Smooth muscle cell (in vitro differentiated cells): ENCODE measurements around the gene JOSD1. TPM values are rescaled to one million over a fixed set of nuclear protein-coding genes. Genes with fewer than 3 reads are reported as not detected.

Experiments used
- DNase-seq: peaks from one replicate; lab custom pipeline; 2025; ENCODE audit not compliant: unreplicated experiment; lab: John Stamatoyannopoulos, UW
- H2AFZ ChIP-seq: fragments of 200-600 bp; sonication (generic); 2 replicates; pipeline ENCODE4 v1.6.0; 2016; ENCODE audit warnings: antibody characterized with exemption, low read depth, mild to moderate bottlenecking
- H3F3A ChIP-seq: fragments of 200-600 bp; sonication (generic); 2 replicates; pipeline ENCODE4 v1.6.0; 2017; ENCODE audit warnings: antibody characterized with exemption, low read depth
- H3K27ac ChIP-seq: fragments of 200-600 bp; sonication (generic); 2 replicates; pipeline ENCODE4 v1.5.1; 2016; ENCODE audit warnings: low read depth, mild to moderate bottlenecking
- H3K27me3 ChIP-seq: fragments of 200-600 bp; sonication (generic); 2 replicates; pipeline ENCODE4 v1.6.1; 2016; ENCODE audit warnings: low read depth, mild to moderate bottlenecking
- H3K36me3 ChIP-seq: fragments of 200-600 bp; sonication (generic); 2 replicates; pipeline ENCODE4 v1.5.1; 2016; ENCODE audit warnings: low read depth
- H3K4me1 ChIP-seq: fragments of 200-600 bp; sonication (generic); 2 replicates; pipeline ENCODE4 v1.5.1; 2016; ENCODE audit warnings: low read depth
- H3K4me2 ChIP-seq: fragments of 200-600 bp; sonication (generic); 2 replicates; pipeline ENCODE4 v1.6.0; 2016; ENCODE audit warnings: mild to moderate bottlenecking
- H3K4me3 ChIP-seq: fragments of 200-600 bp; sonication (generic); 2 replicates; pipeline ENCODE4 v1.5.1; 2016; ENCODE audit warnings: mild to moderate bottlenecking
- H3K79me2 ChIP-seq: fragments of 200-600 bp; sonication (generic); 2 replicates; pipeline ENCODE4 v1.6.0; 2016; ENCODE audit warnings: low read depth, mild to moderate bottlenecking
- H3K9ac ChIP-seq: fragments of 200-600 bp; sonication (generic); 2 replicates; pipeline ENCODE4 v1.6.0; 2016; ENCODE audit warnings: low read depth
- H3K9me3 ChIP-seq: fragments of 200-600 bp; sonication (generic); replicated peaks from 2 replicates; pipeline ENCODE4 v1.5.1; 2016; ENCODE audit warnings: low read depth
- H4K20me1 ChIP-seq: fragments of 200-600 bp; sonication (generic); 2 replicates; pipeline ENCODE4 v1.6.0; 2016; ENCODE audit warnings: low read depth
- WGBS: methylation state at CpG from one replicate; pipeline ENCODE4 v1.1.7; 2016; ENCODE audit warnings: low lambda C conversion rate; 5-methylcytosine and 5-hydroxymethylcytosine counted together
- polyA plus RNA-seq: library from polyadenylated mRNA; unstranded; fragments of >200 nt; fragmentation: Nextera tagmentation; extraction: Ambion mirVana; gene quantifications from 2 replicates; pipeline ENCODE4 v1.2.1, GENCODE V29; 2016
- total RNA-seq: library from RNA; depleted of rRNA; stranded (reverse); fragments of >200 nt; gene quantifications from 2 replicates; pipeline ENCODE4 v1.2.3, GENCODE V29; 2014
- TF ChIP-seq, protein P1 (sequence below): fragments of 200-600 bp; sonication (generic); IDR thresholded peaks from 2 replicates; pipeline ENCODE4 v1.5.1; 2017; ENCODE audit warnings: borderline replicate concordance, mild to moderate bottlenecking, antibody characterized with exemption; ENCODE audit not compliant: insufficient read depth, poor library complexity, severe bottlenecking

Gene JOSD1
- total and polyA plus RNA-seq, 2 experiments from 2014 or later, result 6.2 to 38.9 TPM

- no peaks in the 10 kb centered on the region for H3K79me2 ChIP-seq
- 97% methylated on average over 20 of the region's 20 CpGs for WGBS
- no peaks in the 10 kb centered on the region for H3K27me3 ChIP-seq
- no peak overlapping the region for H2AFZ ChIP-seq
- H3K4me1 ChIP-seq, result no peaks in the 10 kb centered on the region
- no peaks in the 10 kb centered on the region for H4K20me1 ChIP-seq
- H3K36me3 ChIP-seq, result peaks cover 9% of the 10 kb centered on the region
- no peak for DNase-seq
- no peak overlapping the region for H3K27ac ChIP-seq
- no peaks in the 10 kb centered on the region for H3K9me3 ChIP-seq
- TF ChIP-seq, protein P1, sequence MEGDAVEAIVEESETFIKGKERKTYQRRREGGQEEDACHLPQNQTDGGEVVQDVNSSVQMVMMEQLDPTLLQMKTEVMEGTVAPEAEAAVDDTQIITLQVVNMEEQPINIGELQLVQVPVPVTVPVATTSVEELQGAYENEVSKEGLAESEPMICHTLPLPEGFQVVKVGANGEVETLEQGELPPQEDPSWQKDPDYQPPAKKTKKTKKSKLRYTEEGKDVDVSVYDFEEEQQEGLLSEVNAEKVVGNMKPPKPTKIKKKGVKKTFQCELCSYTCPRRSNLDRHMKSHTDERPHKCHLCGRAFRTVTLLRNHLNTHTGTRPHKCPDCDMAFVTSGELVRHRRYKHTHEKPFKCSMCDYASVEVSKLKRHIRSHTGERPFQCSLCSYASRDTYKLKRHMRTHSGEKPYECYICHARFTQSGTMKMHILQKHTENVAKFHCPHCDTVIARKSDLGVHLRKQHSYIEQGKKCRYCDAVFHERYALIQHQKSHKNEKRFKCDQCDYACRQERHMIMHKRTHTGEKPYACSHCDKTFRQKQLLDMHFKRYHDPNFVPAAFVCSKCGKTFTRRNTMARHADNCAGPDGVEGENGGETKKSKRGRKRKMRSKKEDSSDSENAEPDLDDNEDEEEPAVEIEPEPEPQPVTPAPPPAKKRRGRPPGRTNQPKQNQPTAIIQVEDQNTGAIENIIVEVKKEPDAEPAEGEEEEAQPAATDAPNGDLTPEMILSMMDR, result no peak
- no peak overlapping the region for H3K4me2 ChIP-seq
- no peak overlapping the region for H3K9ac ChIP-seq
- H3F3A ChIP-seq, result no peaks in the 10 kb centered on the region
- H3K4me3 ChIP-seq, result no peak overlapping the region
These were observed 38.7 kb upstream of the JOSD1 start for GRCh38 chr22:38739300-38740055.

DNA sequence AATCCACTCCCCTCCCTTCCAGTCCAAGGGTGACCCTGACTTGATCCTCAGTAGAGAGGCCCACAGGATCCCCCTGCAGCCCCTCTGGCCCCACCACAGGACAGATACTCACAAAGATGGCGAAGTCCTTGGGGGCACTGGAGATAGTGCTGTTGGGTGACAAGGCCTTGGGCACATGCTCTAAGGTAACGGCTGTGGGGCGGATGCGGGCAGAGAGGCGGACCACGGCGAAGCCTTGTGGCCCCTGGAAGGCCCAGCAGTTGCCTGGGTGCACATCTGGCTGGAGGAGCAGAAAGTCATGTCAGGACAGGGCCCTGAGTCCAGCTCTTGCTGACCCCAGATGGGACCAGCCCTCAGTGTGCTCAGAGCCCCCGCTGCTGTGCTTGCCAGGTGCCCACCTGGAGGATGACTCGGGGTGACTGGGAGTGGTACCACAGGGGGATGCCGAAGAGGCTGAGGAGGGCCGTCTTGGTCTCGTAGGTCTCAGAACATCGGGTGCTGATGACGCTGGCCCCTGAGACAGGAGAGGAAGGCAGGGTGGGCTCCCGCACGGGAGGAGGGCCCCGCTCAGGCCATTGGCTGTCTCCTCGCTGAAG, 37.8 kb upstream of the JOSD1 start:
- Histone ChIP-seq H3K27me3 (no peaks in the 10 kb centered on the region), H3K79me2 (no peaks in the 10 kb centered on the region), H3K36me3 (peaks cover 9% of the 10 kb centered on the region), H3K4me1 (no peaks in the 10 kb centered on the region), H3K4me3 (no peak overlapping the region), H4K20me1 (peaks cover 5% of the 10 kb centered on the region), H3K9me3 (no peaks in the 10 kb centered on the region), H2AFZ (no peak overlapping the region), H3K9ac (no peak overlapping the region), H3K27ac (no peak overlapping the region), H3K4me2 (no peak overlapping the region), H3F3A (no peaks in the 10 kb centered on the region)
- TF ChIP-seq, protein P1, result no peak
- DNase-seq, result no peak
- over 99% methylated on average over 18 of the region's 18 CpGs for WGBS

GRCh38 chr22:38737302-38738060, 36.7 kb upstream of the JOSD1 start:
- Histone ChIP-seq H3K4me1 (no peaks in the 10 kb centered on the region), H3K79me2 (no peaks in the 10 kb centered on the region), H3K4me2 (no peak overlapping the region), H3K27me3 (no peaks in the 10 kb centered on the region), H4K20me1 (peaks cover 7% of the 10 kb centered on the region), H3K9ac (no peak overlapping the region), H2AFZ (no peak overlapping the region), H3F3A (no peaks in the 10 kb centered on the region), H3K36me3 (peaks cover 6% of the 10 kb centered on the region), H3K9me3 (no peaks in the 10 kb centered on the region), H3K4me3 (no peak overlapping the region), H3K27ac (no peak overlapping the region)
- WGBS, result 94% methylated on average over 21 of the region's 21 CpGs
- TF ChIP-seq, protein P1, result no peak
- no peak for DNase-seq
